SK-N-SH (cell line): Measurements from ENCODE around the gene GABRQ. TPM values are rescaled to one million over a fixed set of nuclear protein-coding genes. Genes with fewer than 3 reads are reported as not detected.

ENCODE experiments used
- CTCF ChIA-PET: fragments of 300-600, 350-600 bp; formaldehyde crosslinking; extraction: SDS; loops from one replicate; lab custom pipeline; 2021; lab: Yijun Ruan, JAX
- POLR2A ChIA-PET: fragments of 350-600 bp; sonication (Branson Sonifier 250); formaldehyde crosslinking; extraction: SDS; loops from one replicate; lab custom pipeline; 2020; ENCODE audit warnings: antibody characterized with exemption, inconsistent platforms; lab: Yijun Ruan, JAX
- DNase-seq: peaks from one replicate; pipeline ENCODE4 v3.0.0; 2012
- H2AFZ ChIP-seq: fragments of 200-600 bp; sonication (generic); 2 replicates; pipeline ENCODE4 v1.8.1; 2016; ENCODE audit warnings: antibody characterized with exemption, mild to moderate bottlenecking, low read depth
- H3F3A ChIP-seq: fragments of 200-600 bp; sonication (generic); replicated peaks from 2 replicates; pipeline ENCODE3; 2016; ENCODE audit warnings: antibody characterized with exemption, mild to moderate bottlenecking; ENCODE audit not compliant: insufficient read depth
- H3K27ac ChIP-seq, 2 experiments: fragments of 200-500 bp in 1 of 2; fragments of 200-600 bp in 1 of 2; sonication (Bioruptor generic) in 1 of 2; sonication (generic), shearing (Covaris generic) in 1 of 2; 2 replicates each; pipeline versions ENCODE4 v1.5.1 to v1.6.1; 2014 to 2016; ENCODE audit warnings: low read depth in 2 of 2, inconsistent platforms in 1 of 2, low read length in 1 of 2, mild to moderate bottlenecking in 1 of 2, mixed read lengths in 1 of 2
- H3K27me3 ChIP-seq: fragments of 200-600 bp; sonication (generic), shearing (Covaris generic); 2 replicates; pipeline ENCODE4 v1.6.1; 2016; ENCODE audit warnings: mixed run types; ENCODE audit not compliant: insufficient read depth
- H3K36me3 ChIP-seq, 2 experiments: fragments of 200-500 bp in 1 of 2; fragments of 200-600 bp in 1 of 2; sonication (Bioruptor generic) in 1 of 2; sonication (generic) in 1 of 2; replicated peaks in 1 of 2; 2 replicates each; pipeline versions ENCODE3 to v1.5.1; 2014 to 2016; ENCODE audit warnings: low read length in 1 of 2, mild to moderate bottlenecking in 1 of 2; ENCODE audit not compliant: insufficient read depth in 2 of 2, control insufficient read depth in 1 of 2
- H3K4me1 ChIP-seq, 2 experiments: fragments of 200-500 bp in 1 of 2; fragments of 200-600 bp in 1 of 2; sonication (Bioruptor generic) in 1 of 2; sonication (generic), shearing (Covaris generic) in 1 of 2; 2 replicates each; pipeline versions ENCODE4 v1.5.1 to v1.6.1; 2014 to 2016; ENCODE audit warnings: low read depth in 1 of 2, low read length in 1 of 2, mixed run types in 1 of 2; ENCODE audit not compliant: insufficient read depth in 2 of 2, control insufficient read depth in 1 of 2
- H3K4me2 ChIP-seq: fragments of 200-600 bp; sonication (generic), shearing (Covaris generic); 2 replicates; pipeline ENCODE4 v1.6.1; 2017; ENCODE audit warnings: mixed run types
- H3K4me3 ChIP-seq, 2 experiments: fragments of 200-500 bp in 1 of 2; fragments of 200-600 bp in 1 of 2; sonication (Bioruptor generic) in 1 of 2; sonication (generic), shearing (Covaris generic) in 1 of 2; 2 replicates each; pipeline versions ENCODE4 v1.5.1 to v1.8.1; 2014 to 2016; ENCODE audit warnings: low read depth in 2 of 2, inconsistent platforms in 1 of 2, low read length in 1 of 2, mild to moderate bottlenecking in 1 of 2, mixed read lengths in 1 of 2, moderate library complexity in 1 of 2
- H3K79me2 ChIP-seq: fragments of 200-600 bp; sonication (generic); 2 replicates; pipeline ENCODE4 v1.8.1; 2017; ENCODE audit warnings: mild to moderate bottlenecking; ENCODE audit not compliant: insufficient read depth
- H3K9ac ChIP-seq: fragments of 200-600 bp; sonication (generic); 2 replicates; pipeline ENCODE4 v1.6.1; 2017; ENCODE audit warnings: mixed run types
- H3K9me2 ChIP-seq: fragments of 200-600 bp; sonication (generic); 2 replicates; pipeline ENCODE4 v1.6.1; 2017; ENCODE audit warnings: mixed run types
- H3K9me3 ChIP-seq: fragments of 200-600 bp; sonication (generic); 2 replicates; pipeline ENCODE4 v1.6.1; 2017; ENCODE audit warnings: mixed run types, mild to moderate bottlenecking, moderate library complexity
- H4K20me1 ChIP-seq: fragments of 200-600 bp; sonication (generic); 2 replicates; pipeline ENCODE4 v1.6.1; 2017; ENCODE audit warnings: mild to moderate bottlenecking, mixed run types; ENCODE audit not compliant: insufficient read depth
- CHD2 ChIP-seq: fragments of 150-350 bp; IDR thresholded peaks from 2 replicates; pipeline ENCODE4 v1.6.1; 2018; ENCODE audit warnings: low read length; ENCODE audit not compliant: partially characterized antibody
- ELF1 ChIP-seq: IDR thresholded peaks from 2 replicates; pipeline ENCODE4 v1.4.0; 2012
- GABPA ChIP-seq: IDR thresholded peaks from 2 replicates; pipeline ENCODE4 v1.4.0; 2012; ENCODE audit warnings: low read depth, mild to moderate bottlenecking
- NRF1 ChIP-seq: IDR thresholded peaks from 2 replicates; pipeline ENCODE4 v1.6.1; 2012; ENCODE audit warnings: low read depth, mild to moderate bottlenecking, low read length
- POLR2AphosphoS5 ChIP-seq: IDR thresholded peaks from 2 replicates; pipeline ENCODE4 v1.6.1; 2012; ENCODE audit warnings: low read depth, low read length
- RAD21 ChIP-seq: IDR thresholded peaks from 2 replicates; pipeline ENCODE4 v1.6.1; 2012; ENCODE audit warnings: mild to moderate bottlenecking, low read length
- RCOR1 ChIP-seq: fragments of 150-350 bp; IDR thresholded peaks from 2 replicates; pipeline ENCODE4 v1.6.1; 2017; ENCODE audit warnings: antibody characterized with exemption, low read length
- RFX5 ChIP-seq: IDR thresholded peaks from 2 replicates; pipeline ENCODE4 v1.6.1; 2012; ENCODE audit warnings: mild to moderate bottlenecking, improper control_type of control experiment, low read length
- RXRA ChIP-seq: IDR thresholded peaks from 2 replicates; pipeline ENCODE4 v1.4.0; 2012; ENCODE audit warnings: low read depth, mild to moderate bottlenecking, borderline replicate concordance
- SIN3A ChIP-seq: IDR thresholded peaks from 2 replicates; pipeline ENCODE4 v1.6.1; 2012; ENCODE audit warnings: low read depth, mild to moderate bottlenecking, low read length, moderate library complexity, borderline replicate concordance
- YY1 ChIP-seq: IDR thresholded peaks from 2 replicates; pipeline ENCODE4 v1.4.0; 2012; ENCODE audit warnings: low read depth, mild to moderate bottlenecking
- WGBS: methylation state at CpG from one replicate; pipeline ENCODE4 v1.1.6; 2017; ENCODE audit warnings: low lambda C conversion rate; 5-methylcytosine and 5-hydroxymethylcytosine counted together
- polyA plus RNA-seq, 3 experiments: library from polyadenylated mRNA; depleted of rRNA; stranded (reverse); fragments of >200 nt; gene quantifications; 2 replicates each; pipeline ENCODE4 v1.2.3, GENCODE V29; 2012
- TF ChIP-seq, protein P1 (sequence below): IDR thresholded peaks from 2 replicates; pipeline ENCODE4 v1.4.0; 2012; ENCODE audit warnings: low read depth, borderline replicate concordance
- TF ChIP-seq, protein P2 (sequence below): fragments of 150-350 bp; IDR thresholded peaks from 2 replicates; pipeline ENCODE4 v1.6.1; 2017; ENCODE audit warnings: antibody characterized with exemption, low read length, low read depth, borderline replicate concordance
- TF ChIP-seq, protein P3 (sequence below): IDR thresholded peaks from 2 replicates; pipeline ENCODE4 v1.4.0; 2012; ENCODE audit warnings: low read depth
- TF ChIP-seq, protein P4 (sequence below): fragments of 150-350 bp; IDR thresholded peaks from 2 replicates; pipeline ENCODE4 v1.6.1; 2016; ENCODE audit warnings: mild to moderate bottlenecking, low read depth, low read length
- TF ChIP-seq, protein P5 (sequence below): IDR thresholded peaks from 2 replicates; pipeline ENCODE4 v1.4.0; 2012; ENCODE audit warnings: low read depth, borderline replicate concordance
- TF ChIP-seq, protein P6 (sequence below): IDR thresholded peaks from 2 replicates; pipeline ENCODE4 v1.6.1; 2012; ENCODE audit warnings: mild to moderate bottlenecking, low read depth, low read length, moderate library complexity

Gene GABRQ
- polyA plus RNA-seq, 1 of the 3 experiments (the other 2 are of a cell fraction): 0.02 TPM

DNA sequence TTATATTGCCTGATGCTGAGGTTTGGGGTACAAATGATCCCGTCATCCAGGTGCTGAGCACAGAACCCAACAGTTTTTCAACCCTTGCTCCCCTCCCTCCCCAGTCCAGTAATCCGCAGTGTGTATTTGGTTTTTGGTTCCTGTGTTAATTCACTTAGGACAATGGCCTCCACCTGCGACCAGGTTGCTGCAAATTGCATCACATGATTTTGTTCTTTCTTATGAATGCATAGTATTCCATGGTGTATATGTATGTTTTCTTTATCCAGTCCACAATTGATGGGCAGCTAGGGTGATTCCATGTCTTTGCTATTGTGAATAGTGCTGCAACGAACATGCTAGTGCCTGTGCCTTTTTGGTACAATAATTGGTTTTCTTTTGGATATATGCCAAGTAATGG is 25.4 kb downstream of the GABRQ start:
- no peak overlapping the region for H3K4me2 ChIP-seq
- no peaks in the 10 kb centered on the region for H3K9me2 ChIP-seq
- no peaks in the 10 kb centered on the region for H3K27me3 ChIP-seq
- 20% methylated on average over 3 of the region's 4 CpGs for WGBS
- no peaks in the 10 kb centered on the region for H3K4me1 ChIP-seq
- H3K79me2 ChIP-seq: no peaks in the 10 kb centered on the region
- no peaks in the 10 kb centered on the region for H3F3A ChIP-seq
- 0 out of 2 replicates have a peak, but pooled peaks cover 2% of the 10 kb centered on the region for H3K9me3 ChIP-seq
- H2AFZ ChIP-seq: no peak overlapping the region
- H3K27ac ChIP-seq: no peak overlapping the region
- no peaks in the 10 kb centered on the region for H3K36me3 ChIP-seq
- no peak for DNase-seq
- no peak overlapping the region for H3K4me3 ChIP-seq
- POLR2A ChIA-PET: no interaction called here
- CTCF ChIA-PET: interaction anchor here (1.7 kb wide), 1 partner anchor 158 kb away, joined by 6 read pairs; no protein-coding TSS in a partner anchor
- no peak overlapping the region for H3K9ac ChIP-seq
- no peaks in the 10 kb centered on the region for H4K20me1 ChIP-seq
- no peak for TF ChIP-seq RFX5
- TF ChIP-seq, protein P1, sequence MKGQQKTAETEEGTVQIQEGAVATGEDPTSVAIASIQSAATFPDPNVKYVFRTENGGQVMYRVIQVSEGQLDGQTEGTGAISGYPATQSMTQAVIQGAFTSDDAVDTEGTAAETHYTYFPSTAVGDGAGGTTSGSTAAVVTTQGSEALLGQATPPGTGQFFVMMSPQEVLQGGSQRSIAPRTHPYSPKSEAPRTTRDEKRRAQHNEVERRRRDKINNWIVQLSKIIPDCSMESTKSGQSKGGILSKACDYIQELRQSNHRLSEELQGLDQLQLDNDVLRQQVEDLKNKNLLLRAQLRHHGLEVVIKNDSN: no peak
- no peak for TF ChIP-seq ELF1
- no peak for TF ChIP-seq NRF1
- TF ChIP-seq, protein P2, sequence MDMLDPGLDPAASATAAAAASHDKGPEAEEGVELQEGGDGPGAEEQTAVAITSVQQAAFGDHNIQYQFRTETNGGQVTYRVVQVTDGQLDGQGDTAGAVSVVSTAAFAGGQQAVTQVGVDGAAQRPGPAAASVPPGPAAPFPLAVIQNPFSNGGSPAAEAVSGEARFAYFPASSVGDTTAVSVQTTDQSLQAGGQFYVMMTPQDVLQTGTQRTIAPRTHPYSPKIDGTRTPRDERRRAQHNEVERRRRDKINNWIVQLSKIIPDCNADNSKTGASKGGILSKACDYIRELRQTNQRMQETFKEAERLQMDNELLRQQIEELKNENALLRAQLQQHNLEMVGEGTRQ: no peak

DNA sequence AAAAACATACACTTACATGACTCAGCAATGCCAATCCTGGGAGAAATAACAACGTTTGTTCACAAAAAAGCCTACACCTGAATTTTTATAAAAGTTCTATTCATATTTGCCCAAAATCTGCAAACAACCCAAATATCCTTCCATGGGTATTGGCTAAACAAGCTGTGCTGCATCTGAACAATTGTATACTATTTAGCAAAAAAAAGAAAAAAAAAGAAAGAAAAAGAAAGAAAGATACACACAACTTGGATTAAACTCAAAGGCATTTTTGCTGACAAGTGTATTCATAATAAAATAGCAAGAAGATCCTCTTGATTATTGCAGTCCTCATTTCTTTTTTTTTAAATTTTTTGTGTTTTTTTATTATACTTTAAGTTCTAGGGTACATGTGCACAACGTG is 36.4 kb downstream of the GABRQ start:
- Histone ChIP-seq H3K9me3 (no peaks in the 10 kb centered on the region), H2AFZ (no peak overlapping the region), H3K9ac (no peak overlapping the region), H4K20me1 (no peaks in the 10 kb centered on the region), H3K4me1 (no peaks in the 10 kb centered on the region), H3F3A (no peaks in the 10 kb centered on the region), H3K27me3 (no peaks in the 10 kb centered on the region), H3K4me2 (no peak overlapping the region), H3K36me3 (no peaks in the 10 kb centered on the region), H3K27ac (no peak overlapping the region), H3K79me2 (no peaks in the 10 kb centered on the region), H3K9me2 (no peaks in the 10 kb centered on the region), H3K4me3 (no peak overlapping the region)
- DNase-seq: no peak
- WGBS: 16% methylated on average over 2 of the region's 2 CpGs
- TF ChIP-seq RXRA (no peak), RCOR1 (no peak), POLR2AphosphoS5 (no peak), CHD2 (no peak), GABPA (no peak), SIN3A (no peak), RAD21 (no peak), YY1 (no peak)
- TF ChIP-seq, protein P3, sequence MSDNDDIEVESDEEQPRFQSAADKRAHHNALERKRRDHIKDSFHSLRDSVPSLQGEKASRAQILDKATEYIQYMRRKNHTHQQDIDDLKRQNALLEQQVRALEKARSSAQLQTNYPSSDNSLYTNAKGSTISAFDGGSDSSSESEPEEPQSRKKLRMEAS: no peak
- TF ChIP-seq, protein P4, sequence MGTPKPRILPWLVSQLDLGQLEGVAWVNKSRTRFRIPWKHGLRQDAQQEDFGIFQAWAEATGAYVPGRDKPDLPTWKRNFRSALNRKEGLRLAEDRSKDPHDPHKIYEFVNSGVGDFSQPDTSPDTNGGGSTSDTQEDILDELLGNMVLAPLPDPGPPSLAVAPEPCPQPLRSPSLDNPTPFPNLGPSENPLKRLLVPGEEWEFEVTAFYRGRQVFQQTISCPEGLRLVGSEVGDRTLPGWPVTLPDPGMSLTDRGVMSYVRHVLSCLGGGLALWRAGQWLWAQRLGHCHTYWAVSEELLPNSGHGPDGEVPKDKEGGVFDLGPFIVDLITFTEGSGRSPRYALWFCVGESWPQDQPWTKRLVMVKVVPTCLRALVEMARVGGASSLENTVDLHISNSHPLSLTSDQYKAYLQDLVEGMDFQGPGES: no peak
- TF ChIP-seq, protein P5, sequence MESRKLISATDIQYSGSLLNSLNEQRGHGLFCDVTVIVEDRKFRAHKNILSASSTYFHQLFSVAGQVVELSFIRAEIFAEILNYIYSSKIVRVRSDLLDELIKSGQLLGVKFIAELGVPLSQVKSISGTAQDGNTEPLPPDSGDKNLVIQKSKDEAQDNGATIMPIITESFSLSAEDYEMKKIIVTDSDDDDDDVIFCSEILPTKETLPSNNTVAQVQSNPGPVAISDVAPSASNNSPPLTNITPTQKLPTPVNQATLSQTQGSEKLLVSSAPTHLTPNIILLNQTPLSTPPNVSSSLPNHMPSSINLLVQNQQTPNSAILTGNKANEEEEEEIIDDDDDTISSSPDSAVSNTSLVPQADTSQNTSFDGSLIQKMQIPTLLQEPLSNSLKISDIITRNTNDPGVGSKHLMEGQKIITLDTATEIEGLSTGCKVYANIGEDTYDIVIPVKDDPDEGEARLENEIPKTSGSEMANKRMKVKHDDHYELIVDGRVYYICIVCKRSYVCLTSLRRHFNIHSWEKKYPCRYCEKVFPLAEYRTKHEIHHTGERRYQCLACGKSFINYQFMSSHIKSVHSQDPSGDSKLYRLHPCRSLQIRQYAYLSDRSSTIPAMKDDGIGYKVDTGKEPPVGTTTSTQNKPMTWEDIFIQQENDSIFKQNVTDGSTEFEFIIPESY: no peak
- TF ChIP-seq, protein P6, sequence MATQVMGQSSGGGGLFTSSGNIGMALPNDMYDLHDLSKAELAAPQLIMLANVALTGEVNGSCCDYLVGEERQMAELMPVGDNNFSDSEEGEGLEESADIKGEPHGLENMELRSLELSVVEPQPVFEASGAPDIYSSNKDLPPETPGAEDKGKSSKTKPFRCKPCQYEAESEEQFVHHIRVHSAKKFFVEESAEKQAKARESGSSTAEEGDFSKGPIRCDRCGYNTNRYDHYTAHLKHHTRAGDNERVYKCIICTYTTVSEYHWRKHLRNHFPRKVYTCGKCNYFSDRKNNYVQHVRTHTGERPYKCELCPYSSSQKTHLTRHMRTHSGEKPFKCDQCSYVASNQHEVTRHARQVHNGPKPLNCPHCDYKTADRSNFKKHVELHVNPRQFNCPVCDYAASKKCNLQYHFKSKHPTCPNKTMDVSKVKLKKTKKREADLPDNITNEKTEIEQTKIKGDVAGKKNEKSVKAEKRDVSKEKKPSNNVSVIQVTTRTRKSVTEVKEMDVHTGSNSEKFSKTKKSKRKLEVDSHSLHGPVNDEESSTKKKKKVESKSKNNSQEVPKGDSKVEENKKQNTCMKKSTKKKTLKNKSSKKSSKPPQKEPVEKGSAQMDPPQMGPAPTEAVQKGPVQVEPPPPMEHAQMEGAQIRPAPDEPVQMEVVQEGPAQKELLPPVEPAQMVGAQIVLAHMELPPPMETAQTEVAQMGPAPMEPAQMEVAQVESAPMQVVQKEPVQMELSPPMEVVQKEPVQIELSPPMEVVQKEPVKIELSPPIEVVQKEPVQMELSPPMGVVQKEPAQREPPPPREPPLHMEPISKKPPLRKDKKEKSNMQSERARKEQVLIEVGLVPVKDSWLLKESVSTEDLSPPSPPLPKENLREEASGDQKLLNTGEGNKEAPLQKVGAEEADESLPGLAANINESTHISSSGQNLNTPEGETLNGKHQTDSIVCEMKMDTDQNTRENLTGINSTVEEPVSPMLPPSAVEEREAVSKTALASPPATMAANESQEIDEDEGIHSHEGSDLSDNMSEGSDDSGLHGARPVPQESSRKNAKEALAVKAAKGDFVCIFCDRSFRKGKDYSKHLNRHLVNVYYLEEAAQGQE: no peak
- CTCF ChIA-PET: no interaction called here
- POLR2A ChIA-PET: no interaction called here
